ENCODE data around the gene ACTR3C. TPM values are rescaled to one million over a fixed set of nuclear protein-coding genes. Genes with fewer than 3 reads are reported as not detected.
A peak's percentile ranks its signal among the peaks of the same experiment; 100 is the strongest.

Gene ACTR3C
- total and polyA plus RNA-seq, 2 donors from 2014 or later, result 15.8 to 31.6 TPM

DNA sequence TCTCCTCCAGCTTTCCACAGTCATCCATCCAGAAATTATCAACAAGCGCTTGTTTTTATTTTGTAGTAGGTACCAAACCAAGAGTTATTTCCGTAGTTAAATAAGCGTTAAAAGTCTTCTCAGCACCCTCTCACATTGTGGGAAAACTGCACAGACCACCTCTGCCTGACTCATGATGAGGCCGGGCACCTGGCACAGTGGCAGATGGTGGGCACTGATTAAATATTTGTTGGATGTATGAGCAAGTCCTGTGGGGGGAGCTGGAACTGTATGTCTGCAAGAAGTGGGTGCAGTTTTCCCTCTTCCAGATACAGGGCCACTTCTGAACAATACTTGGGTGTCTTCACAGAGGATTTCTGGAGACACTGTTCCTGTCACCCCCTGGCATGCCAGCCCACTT is 40.0 kb upstream of the ACTR3C start:
- no peak for FAIRE-seq
- no peaks in the 10 kb centered on the region for H3K9me3 ChIP-seq (ENCODE audit: control insufficient read depth in 2 of 3, insufficient read depth in 1 of 3, low read length in 3 of 3)
- TF ChIP-seq, protein P1, sequence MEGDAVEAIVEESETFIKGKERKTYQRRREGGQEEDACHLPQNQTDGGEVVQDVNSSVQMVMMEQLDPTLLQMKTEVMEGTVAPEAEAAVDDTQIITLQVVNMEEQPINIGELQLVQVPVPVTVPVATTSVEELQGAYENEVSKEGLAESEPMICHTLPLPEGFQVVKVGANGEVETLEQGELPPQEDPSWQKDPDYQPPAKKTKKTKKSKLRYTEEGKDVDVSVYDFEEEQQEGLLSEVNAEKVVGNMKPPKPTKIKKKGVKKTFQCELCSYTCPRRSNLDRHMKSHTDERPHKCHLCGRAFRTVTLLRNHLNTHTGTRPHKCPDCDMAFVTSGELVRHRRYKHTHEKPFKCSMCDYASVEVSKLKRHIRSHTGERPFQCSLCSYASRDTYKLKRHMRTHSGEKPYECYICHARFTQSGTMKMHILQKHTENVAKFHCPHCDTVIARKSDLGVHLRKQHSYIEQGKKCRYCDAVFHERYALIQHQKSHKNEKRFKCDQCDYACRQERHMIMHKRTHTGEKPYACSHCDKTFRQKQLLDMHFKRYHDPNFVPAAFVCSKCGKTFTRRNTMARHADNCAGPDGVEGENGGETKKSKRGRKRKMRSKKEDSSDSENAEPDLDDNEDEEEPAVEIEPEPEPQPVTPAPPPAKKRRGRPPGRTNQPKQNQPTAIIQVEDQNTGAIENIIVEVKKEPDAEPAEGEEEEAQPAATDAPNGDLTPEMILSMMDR (IDR thresholded peaks at IDR 0.05; ENCODE audit: borderline replicate concordance, extremely low read depth, insufficient read depth), result no peak
- DNase-seq, result peak in 1 of 5 donors; percentile 36
- H3K36me3 ChIP-seq (ENCODE audit: control insufficient read depth in 2 of 3, insufficient read depth in 3 of 3, low read length in 3 of 3), result no peaks in the 10 kb centered on the region
- H3K4me3 ChIP-seq (ENCODE audit: low read length in 3 of 3), result no peak overlapping the region
- no peak overlapping the region for H3K9ac ChIP-seq (ENCODE audit: low read length in 3 of 3)
- intact Hi-C loops (cut with DNase I), result no loop called here
- H3K27ac ChIP-seq (ENCODE audit: low read depth in 2 of 2, low read length in 2 of 2), result no peak overlapping the region
- H3K4me1 ChIP-seq (ENCODE audit: control insufficient read depth in 2 of 3, insufficient read depth in 2 of 3, low read depth in 1 of 3, low read length in 3 of 3), result peaks cover 0 to 2% (median 2%) of the 10 kb centered on the region in 3 donors
- no peaks in the 10 kb centered on the region for H3K27me3 ChIP-seq (ENCODE audit: control insufficient read depth, insufficient read depth, low read length)

DNA sequence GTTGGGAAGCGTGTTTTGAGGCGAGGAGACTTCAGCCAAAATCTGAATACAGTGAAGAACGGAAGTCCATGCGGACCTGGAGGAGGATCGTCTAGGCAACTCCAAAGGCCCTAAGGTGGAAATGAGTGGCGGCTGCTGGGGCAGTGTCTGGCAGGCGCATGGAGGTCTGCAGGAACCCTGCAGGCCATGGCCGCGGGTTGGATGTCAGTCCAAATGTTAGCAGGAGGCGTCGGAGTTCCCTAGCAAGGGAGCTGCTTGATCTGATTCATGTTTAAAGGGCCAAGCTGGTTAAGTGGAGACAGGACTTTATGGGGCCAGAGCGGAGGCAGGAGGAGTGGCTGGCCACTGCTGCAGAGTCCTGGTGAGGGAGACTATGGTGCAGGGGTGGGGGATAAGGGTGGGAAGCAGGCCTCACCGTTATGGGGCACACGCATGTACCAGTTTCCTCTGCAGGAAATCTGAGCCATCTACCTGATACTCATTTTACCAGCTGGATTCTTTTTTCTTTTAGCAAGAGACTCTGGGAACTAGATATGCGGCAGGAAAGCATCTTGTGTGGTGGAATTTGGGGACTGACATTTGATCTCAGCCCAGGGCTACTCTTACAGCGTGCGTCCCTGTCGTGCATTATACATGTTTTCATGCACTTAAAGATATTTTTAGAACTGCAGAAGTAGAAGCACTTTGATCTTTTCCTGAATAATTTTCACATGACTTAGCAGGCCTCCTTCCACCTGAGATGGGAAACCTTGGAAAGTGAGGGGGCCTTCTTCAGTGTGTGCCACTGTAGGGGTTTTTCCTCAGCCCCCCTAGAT is 38.7 kb upstream of the ACTR3C start:
- Histone ChIP-seq H3K9ac (ENCODE audit: low read length in 3 of 3) (no peak overlapping the region), H3K36me3 (ENCODE audit: control insufficient read depth in 2 of 3, insufficient read depth in 3 of 3, low read length in 3 of 3) (no peaks in the 10 kb centered on the region), H3K9me3 (ENCODE audit: control insufficient read depth in 2 of 3, insufficient read depth in 1 of 3, low read length in 3 of 3) (no peaks in the 10 kb centered on the region), H3K27ac (ENCODE audit: low read depth in 2 of 2, low read length in 2 of 2) (no peak overlapping the region), H3K27me3 (ENCODE audit: control insufficient read depth, insufficient read depth, low read length) (no peaks in the 10 kb centered on the region), H3K4me1 (ENCODE audit: control insufficient read depth in 2 of 3, insufficient read depth in 2 of 3, low read depth in 1 of 3, low read length in 3 of 3) (no peaks in the 10 kb centered on the region), H3K4me3 (ENCODE audit: low read length in 3 of 3) (no peak overlapping the region)
- intact Hi-C loops (cut with DNase I), result no loop called here
- TF ChIP-seq, protein P1 (IDR thresholded peaks at IDR 0.05; ENCODE audit: borderline replicate concordance, extremely low read depth, insufficient read depth), result no peak
- FAIRE-seq (no peak), DNase-seq (peak in 4 of 5 donors; percentile 53 to 69 (median 60))

DNA sequence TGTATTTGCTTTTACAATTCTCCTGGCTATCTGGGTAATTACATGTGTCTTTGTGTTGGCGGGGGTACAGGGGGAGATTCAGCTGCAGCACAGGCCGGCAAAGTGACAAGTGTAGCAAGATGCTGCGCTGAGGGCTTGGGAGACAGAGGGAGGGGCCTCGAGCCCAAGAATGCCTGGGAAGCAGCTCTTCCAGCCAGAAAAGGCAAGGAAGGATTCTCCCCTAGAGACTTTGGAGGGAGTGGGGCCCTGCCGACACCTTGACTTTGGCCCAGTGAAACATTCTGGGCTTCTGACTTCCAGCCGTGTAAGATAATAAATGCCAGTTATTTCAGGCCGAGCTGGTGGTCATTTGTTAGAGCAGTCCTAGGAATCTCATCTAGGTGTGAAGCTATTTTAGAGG is 38.1 kb upstream of the ACTR3C start:
- Histone ChIP-seq H3K9me3 (ENCODE audit: control insufficient read depth in 2 of 3, insufficient read depth in 1 of 3, low read length in 3 of 3) (no peaks in the 10 kb centered on the region), H3K9ac (ENCODE audit: low read length in 3 of 3) (no peak overlapping the region), H3K27me3 (ENCODE audit: control insufficient read depth, insufficient read depth, low read length) (no peaks in the 10 kb centered on the region), H3K4me1 (ENCODE audit: control insufficient read depth in 2 of 3, insufficient read depth in 2 of 3, low read depth in 1 of 3, low read length in 3 of 3) (no peaks in the 10 kb centered on the region), H3K36me3 (ENCODE audit: control insufficient read depth in 2 of 3, insufficient read depth in 3 of 3, low read length in 3 of 3) (no peaks in the 10 kb centered on the region), H3K4me3 (ENCODE audit: low read length in 3 of 3) (no peak overlapping the region), H3K27ac (ENCODE audit: low read depth in 2 of 2, low read length in 2 of 2) (no peak overlapping the region)
- peak in 1 of 5 donors; percentile 43 for DNase-seq
- intact Hi-C loops (cut with DNase I), result no loop called here
- no peak for FAIRE-seq
- TF ChIP-seq, protein P1 (IDR thresholded peaks at IDR 0.05; ENCODE audit: borderline replicate concordance, extremely low read depth, insufficient read depth), result no peak
